Placental epithelial cell (primary cell): Measurements from ENCODE around the gene LRFN5. TPM values are rescaled to one million over a fixed set of nuclear protein-coding genes. Genes with fewer than 3 reads are reported as not detected.

Source experiments
- small RNA-seq: library from RNA; depleted of rRNA; stranded (forward); fragments of <200 nt; gene quantifications from one replicate; pipeline ENCODE3, GENCODE V24; 2012
- total RNA-seq: library from RNA; depleted of rRNA; stranded (reverse); fragments of >200 nt; gene quantifications from 2 replicates; pipeline ENCODE4 v1.2.3, GENCODE V29; 2012

The LRFN5 gene
- total RNA-seq: 0.39 and 0.87 TPM in 2 replicates

GRCh38 chr14:41606532-41607303 lies at the start of gene LRFN5:
LRFN5 (plus strand) TSS chr14:41606876.

Small RNA genes within 50 kb of the gene (small RNA-seq; reads per million reads assigned to genes)
- gene RF00322: not detected
